22Rv1 (cell line): ENCODE measurements around the gene VCX2.
"Not testable (repeated sequence)": the region's sequence is repeated elsewhere in the genome, so short reads cannot be mapped to it uniquely, and the experiment has no call there.

Experiments used
- H3K27ac ChIP-seq: fragments of 450-650 bp; 2 replicates; pipeline ENCODE4 v1.5.1; 2017
- ZFX ChIP-seq: fragments of 450-650 bp; IDR thresholded peaks from 2 replicates; pipeline ENCODE4 v1.6.1; 2017; ENCODE audit warnings: antibody characterized with exemption, borderline replicate concordance
- TF ChIP-seq, protein P1 (sequence below): fragments of 450-650 bp; IDR thresholded peaks from 2 replicates; pipeline ENCODE4 v1.5.1; 2017; ENCODE audit warnings: mild to moderate bottlenecking

The VCX2 gene

DNA sequence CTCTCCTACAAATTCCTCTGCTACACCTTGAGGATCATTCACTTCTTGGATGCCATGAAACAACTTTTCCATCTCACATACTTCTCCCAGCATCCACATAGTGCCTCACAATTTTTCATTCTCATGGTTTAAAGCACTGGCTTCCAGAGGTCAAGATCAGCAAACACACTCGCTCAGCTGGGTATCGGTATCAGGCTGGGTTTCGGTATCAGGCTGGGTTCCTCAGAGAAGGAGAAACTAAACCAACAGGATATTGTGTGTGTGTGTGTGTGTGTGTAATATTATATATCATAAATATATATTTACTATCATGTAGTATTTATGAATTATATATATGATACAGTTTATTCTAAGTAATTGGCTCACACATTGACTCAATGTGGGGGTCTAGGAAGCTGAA lies at the start of gene VCX2:
Gene VCX2 (minus strand): TSS at position 99 of the 400 bp plus-strand sequence. CDS start 624 bp downstream, outside the sequence.
- H3K27ac ChIP-seq, result not testable (repeated sequence)

DNA sequence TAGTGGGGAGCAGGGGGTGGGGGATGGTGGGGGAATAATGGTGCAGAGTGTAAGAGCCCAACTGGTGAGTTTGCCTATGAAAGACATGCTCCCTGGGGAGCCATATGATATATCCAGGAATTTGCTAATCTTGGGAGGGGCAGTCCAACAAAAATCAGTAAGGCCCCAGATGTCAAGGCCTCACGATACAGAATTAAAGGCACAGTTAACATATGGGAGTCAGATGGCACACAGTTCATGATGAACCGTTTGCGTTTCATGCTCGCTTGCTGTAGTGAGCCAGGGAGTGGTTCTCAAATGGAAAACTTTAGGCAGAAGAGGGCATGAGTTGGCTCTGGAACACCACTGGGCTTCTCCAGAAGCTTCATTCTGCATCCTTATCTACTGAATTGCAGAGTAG lies 33.9 kb upstream of the VCX2 start:
- H3K27ac ChIP-seq, result no peak overlapping the region
- TF ChIP-seq ZFX, result no peak
- TF ChIP-seq, protein P1, sequence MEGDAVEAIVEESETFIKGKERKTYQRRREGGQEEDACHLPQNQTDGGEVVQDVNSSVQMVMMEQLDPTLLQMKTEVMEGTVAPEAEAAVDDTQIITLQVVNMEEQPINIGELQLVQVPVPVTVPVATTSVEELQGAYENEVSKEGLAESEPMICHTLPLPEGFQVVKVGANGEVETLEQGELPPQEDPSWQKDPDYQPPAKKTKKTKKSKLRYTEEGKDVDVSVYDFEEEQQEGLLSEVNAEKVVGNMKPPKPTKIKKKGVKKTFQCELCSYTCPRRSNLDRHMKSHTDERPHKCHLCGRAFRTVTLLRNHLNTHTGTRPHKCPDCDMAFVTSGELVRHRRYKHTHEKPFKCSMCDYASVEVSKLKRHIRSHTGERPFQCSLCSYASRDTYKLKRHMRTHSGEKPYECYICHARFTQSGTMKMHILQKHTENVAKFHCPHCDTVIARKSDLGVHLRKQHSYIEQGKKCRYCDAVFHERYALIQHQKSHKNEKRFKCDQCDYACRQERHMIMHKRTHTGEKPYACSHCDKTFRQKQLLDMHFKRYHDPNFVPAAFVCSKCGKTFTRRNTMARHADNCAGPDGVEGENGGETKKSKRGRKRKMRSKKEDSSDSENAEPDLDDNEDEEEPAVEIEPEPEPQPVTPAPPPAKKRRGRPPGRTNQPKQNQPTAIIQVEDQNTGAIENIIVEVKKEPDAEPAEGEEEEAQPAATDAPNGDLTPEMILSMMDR, result no peak

DNA sequence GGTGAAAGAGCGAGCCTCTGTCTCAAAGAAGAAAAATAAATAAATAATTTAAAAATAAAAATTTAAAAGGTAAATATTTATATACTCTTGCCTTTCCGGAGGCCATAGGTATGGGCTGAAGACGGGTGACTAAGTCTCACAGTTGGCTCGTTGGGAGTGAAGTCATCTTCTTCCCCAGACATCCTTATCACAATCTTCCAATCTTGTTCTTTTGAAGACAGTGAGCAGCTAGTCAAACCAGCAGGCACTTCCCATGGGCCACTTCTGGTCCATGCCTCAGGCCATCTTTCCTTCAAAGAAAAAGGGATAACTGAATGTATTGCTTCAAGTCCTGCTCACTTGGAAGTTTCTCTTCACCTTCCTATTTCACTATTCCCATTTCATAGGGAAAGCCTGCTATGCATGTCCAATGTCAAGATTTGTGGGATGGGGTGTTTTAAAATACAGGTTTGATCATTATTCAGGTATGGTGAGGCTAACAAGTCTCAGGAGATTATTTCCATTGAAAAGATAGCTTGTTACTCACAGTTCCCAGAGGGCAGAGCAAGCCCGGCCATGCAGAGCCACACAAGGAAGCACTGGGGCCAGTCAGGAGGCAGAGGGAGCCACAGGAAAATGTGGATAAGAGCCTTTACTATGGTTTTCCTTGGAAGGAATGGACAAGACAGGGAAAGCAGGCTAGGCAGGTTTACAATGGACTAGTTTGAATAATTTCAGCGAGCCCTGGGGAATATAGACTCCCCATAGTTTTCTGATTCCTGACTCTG lies 33.3 kb upstream of the VCX2 start:
- TF ChIP-seq ZFX, result no peak
- TF ChIP-seq, protein P1, result no peak
- H3K27ac ChIP-seq, result no peak overlapping the region

DNA sequence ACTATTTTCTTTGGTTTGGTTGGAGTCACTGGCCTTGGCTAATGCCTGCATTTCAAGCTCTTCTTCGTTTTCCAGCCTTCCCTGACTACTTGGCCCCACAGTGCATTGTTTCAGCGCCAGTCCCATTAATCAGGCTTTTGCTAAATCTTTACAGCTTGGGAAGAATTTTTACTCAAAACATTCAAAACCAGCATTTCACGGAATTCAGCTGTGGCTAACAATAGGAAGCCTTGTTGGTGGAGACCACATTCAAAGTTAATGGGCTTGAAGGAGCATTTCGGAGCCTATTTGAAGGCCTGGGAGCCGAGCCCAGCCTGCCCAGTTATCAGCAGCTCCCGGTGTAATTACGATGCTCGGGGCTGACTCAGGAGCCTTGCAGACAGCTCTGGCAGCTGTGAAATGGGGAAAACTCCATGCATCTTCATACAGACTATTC lies 30.8 kb upstream of the VCX2 start:
- no peak for TF ChIP-seq ZFX
- no peak overlapping the region for H3K27ac ChIP-seq

DNA sequence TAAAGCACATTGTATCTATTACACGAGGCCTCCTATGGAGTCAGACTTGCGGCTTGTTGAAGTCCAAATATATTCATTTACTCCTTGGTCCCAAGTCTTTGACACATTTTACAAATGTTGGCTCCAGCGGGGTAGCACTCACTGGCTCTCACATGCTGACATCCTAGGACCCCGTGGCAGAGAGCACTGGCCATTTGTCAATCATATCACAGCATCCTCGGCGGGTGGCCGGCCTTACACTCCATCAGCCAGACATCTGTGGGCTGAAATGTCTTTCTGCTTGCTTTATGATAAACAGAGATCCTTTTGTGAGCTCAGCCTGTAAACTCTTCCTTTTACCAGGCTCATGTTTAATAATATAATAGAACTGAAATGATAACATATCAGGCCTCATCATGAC lies 25.7 kb upstream of the VCX2 start:
- TF ChIP-seq ZFX, result no peak
- TF ChIP-seq, protein P1, result no peak
- no peak overlapping the region for H3K27ac ChIP-seq

DNA sequence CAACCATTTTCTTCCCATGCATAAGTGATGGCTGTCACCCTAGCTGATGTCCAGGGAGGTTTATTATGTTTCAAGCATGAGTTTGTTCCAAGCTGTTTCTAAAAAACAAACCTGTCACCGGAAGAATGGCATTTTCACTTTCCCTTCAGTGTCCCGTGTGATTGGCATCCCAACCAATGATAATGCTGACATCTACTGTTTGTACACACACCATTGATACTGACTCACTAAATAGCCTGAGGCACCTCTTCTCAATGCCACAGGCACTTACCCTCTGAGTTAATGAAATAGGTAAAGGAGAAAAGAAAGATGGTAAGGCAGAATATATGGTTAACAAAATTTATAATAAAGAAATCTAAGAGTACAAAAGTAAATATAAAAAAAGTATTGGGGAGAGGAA lies 23.1 kb upstream of the VCX2 start:
- no peak overlapping the region for H3K27ac ChIP-seq
- TF ChIP-seq ZFX, result no peak
- TF ChIP-seq, protein P1, result no peak

DNA sequence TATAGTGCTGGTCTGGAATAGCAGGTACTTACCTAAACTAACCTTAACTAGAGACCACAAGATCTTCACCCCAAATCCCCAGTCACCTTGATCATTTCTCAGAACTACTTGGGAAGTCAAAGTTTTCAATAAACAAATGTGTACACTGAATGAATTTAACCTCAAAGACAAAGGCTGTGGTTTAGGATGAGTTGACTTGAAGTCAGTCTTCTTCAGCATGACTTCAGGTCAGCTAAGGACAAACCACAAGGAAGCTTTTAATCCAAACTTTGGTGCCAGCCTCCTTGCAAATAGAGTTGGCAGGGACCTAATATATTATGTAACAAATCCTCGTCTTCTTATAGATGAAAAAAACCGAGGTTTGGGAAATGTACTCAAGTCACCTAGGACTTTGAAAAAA lies 21.2 kb upstream of the VCX2 start:
- TF ChIP-seq, protein P1, result no peak
- TF ChIP-seq ZFX, result no peak
- no peak overlapping the region for H3K27ac ChIP-seq

DNA sequence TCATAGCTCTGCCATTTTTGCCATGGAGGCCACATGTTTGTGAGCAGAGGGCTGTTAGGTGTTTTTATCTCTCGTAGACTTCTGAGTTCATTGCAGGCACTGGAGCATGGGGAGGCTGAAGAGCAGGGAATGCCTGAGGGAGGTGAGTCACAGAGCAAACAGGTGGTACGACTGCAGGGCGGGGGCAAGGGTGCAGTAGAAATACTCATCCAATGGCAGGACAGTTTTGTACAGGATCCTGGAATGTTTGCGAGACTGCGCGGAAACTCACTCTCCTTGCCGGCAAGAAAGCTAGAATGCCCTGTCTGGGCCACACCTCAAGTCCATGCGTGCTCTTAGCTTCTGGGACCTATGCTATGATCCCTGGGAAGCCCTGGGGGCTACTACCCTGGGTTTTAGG lies 20.0 kb upstream of the VCX2 start:
- peak overlapping the region; percentile 50 for H3K27ac ChIP-seq
- no peak for TF ChIP-seq ZFX
- TF ChIP-seq, protein P1, result no peak
